ENCODE measurements around the gene CCDC171.

- TF ChIP-seq CTCF (IDR thresholded peaks at IDR 0.05) (no peak), POLR2AphosphoS5 (IDR thresholded peaks at IDR 0.05) (no peak)
These were observed 194.1 kb downstream of the CCDC171 start for GRCh38 chr9:15746905-15747304.
